GM18498 (cell line): ENCODE measurements around the gene C1QTNF6.
"Not testable (repeated sequence)": the region's sequence is repeated elsewhere in the genome, so short reads cannot be mapped to it uniquely, and the experiment has no call there.

Experiments
- ATAC-seq: cut with Tn5 transposase; IDR thresholded peaks from one replicate; pipeline ENCODE4 v1.9.1; 2021; ENCODE audit warnings: mild to moderate bottlenecking, moderate library complexity; ENCODE audit not compliant: unreplicated experiment

Gene C1QTNF6

DNA sequence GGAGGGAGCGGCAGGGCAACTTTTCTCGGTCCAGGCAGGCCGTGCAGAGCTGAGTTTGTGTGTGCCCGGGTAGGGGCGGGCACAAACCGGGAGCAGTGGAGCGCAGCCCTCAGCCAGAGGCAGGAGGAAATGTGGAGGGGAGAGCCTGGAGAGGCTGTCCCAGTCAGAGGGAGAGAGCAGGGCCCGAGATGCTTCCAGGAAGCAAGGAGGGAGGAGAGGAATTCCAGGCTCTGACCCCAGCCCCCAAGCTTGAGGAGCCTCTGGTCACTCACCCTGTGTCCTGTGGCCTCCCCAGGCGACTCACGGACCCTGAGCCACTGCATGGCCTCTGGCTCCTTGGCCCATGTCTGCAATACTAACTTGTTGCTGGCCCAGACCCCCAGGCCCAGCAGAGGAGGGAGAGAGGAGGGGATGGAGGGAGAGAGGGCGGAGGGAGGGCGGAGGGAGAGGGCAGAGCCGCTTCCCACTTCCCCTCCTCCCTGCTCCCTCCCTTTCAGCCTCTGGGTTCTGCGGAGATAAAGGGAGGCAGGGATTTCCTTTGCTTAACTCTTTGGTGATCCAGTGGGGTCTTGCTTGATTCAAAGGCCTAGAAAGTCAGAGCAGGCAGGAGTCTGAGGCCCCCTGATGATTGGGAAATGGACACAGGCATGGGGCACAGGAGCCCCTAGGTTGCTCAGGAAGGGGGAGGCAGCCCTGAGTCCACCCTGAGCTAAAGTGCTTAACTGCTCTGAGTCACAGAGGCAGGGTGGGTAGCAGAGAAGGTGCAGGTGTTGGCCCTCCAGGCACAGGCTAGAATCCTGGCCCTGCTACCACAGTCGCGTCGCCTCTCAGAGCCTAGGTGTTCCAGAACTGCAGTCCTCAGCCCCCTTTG lies at the start of gene C1QTNF6:
Gene C1QTNF6 (minus strand): TSS at position 357 of the 871 bp plus-strand sequence. CDS start 34 bp downstream, at position 323.
- no peak for ATAC-seq

GRCh38 chr22:37235897-37236607 lies 48.0 kb upstream of the C1QTNF6 start:
- ATAC-seq = no peak

DNA sequence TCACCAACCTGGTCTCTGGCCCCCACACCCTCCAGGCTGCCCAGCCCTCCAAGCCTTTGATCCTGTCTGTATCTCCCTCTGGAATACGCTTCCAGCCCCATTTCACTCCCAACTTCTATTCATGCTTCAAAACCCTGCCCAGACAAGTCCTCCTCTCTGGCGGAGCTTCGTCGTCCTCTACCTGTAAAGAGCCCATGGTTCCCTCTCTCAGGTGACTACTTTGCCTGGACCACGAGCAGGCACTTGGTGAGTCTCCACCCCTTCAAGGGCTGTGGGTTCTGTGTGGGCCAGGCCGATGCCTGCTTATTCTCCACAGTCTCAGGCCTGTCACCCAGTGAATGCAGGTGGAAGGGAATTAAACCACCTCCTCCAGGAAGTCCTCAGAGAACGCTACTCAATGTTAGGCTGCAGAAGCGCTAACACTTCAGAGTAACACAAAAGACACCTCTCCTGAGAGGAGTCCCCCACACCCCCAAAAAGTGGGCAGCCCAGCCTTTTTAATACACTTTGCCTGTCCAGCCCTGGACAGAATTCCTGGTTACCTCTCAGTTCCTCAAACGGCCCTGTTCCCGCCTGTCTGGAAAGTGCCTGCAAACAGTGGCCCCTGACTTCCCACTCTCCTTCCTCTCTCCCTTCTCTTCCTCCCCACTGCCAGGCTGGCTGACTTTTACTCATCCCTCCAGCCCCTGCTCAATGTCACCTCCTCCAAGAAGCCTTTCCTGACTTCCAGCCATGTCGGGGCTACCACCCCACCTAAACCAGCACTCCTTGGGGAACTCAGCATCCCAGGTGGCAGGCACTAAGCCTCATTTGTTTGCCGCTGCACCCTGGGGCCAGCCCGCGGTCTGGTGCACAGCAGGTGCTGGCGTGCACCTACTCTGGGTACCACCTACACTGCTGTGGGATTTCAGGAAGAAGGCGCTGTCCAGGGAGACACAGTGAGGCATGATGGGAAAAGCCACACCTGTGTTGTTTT lies 47.0 kb upstream of the C1QTNF6 start:
- ATAC-seq = no peak

DNA sequence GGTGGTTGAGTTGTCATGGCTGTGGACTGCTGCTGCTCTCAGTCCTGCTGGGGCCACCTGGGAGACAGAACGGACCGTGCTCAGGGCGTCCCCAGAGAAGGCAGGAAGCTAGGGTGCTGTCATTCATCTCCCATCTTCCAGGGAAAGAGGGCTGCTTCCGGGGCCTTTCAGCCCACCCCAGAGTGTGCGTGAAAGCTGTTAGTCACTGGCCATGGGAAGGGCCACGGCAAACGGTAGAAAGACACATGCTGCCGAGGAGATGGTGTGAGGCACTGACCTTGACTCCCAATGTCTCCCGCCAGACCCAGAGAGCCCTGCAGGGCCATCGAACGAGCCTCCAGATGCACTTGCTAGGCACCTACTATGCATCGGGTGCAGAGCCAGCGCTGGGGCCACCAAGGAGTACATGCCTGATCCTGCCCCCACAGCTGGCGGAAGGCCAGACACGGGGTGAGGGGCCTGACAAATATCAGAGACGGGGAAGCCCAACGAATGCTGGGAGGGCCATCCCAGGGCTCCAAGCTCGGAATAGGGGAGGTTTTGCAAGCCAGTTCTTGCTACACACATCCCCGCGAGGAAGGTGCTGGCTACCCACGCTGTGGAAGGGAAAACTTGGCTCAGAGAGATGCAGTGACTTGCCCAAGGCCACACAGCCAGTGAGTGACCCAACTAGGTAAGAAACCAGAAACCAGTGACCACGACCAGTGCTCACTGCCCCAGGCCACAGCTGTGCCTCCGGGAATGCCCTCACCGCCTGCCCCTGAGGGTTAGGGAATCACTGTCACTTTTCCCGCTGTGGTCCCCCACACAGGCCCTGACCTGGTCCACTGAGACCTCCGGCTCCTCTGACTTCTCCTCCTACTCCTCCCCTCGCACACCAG lies 45.9 kb upstream of the C1QTNF6 start:
- ATAC-seq = no peak

- ATAC-seq = not testable (repeated sequence)
These were observed 45.3 kb upstream of the C1QTNF6 start for GRCh38 chr22:37233371-37233750.

DNA sequence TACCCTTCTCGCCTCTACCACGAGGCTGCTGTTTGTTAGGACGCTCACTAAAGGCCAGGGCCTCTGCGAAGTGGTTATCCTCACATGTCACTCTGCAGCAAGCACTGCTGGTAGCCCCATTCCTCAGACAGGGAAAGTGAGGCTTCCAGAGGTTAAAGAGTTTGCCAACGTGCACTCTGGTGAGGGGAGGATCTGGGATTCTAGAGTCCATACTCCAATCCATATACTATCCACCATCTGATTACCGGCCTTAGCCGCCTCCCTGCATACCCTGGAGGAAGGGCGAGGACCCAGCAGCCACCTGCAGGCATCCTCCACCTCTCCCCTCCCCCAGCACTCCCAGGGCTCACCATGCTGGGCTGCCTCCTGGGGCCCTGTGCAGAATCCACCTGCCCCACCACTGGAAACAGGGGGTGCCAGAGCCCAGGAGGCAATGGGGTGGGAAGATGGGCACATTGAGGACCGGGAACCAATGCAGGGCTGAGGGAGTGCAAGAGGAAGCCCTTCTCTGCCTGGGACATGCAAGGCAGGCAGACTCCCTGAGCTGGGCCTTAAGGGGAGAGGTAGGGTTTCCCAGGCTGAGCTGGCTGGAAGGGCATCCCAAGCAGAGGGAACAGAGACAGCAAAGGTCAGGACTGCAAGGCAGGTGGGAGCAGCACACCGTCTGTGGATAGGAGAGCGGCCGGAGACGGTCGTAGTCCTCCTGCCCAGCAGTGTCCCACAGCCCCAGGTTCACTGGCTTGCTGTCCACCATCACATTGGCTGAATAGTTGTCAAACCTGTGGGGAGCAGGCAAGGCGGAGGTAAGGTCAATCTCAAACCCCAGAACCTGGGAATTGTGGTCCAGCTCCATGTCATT lies 44.3 kb upstream of the C1QTNF6 start:
- no peak for ATAC-seq

DNA sequence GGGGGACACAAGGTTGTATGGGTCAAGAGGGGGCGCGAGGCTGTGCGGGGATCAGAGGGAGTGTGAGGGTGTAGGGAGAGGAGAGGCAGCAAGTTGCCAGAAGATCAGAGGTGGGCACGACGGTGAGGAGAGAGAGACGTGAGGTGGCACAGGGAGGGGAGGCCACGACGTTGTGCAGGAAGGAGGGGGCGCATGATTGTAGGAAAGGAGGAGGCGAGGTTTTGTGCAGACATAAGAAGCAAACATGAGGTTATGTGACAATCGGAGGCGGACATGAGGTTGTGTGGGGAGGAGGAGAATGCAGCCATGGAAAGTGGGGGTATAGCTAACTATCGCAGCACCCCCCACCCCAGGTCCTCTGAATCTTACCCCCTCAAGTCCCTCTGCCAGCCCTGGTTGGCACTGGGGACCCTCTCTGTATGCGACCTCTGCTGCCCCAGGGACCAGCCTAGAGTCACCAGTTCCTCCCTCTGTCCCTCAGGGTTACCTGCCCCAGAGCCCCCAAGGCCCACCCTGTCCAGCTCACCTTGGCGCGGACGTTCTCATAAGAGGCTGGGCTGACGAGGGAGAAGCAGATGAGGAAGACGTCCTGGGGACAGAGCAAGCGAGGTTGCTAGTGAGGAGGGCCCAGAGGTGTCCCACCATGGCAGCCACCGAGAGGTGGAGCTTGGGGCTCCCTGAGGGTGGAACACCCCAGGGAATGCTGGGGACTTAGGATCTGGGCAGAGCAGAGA lies 43.5 kb upstream of the C1QTNF6 start:
- ATAC-seq = no peak

DNA sequence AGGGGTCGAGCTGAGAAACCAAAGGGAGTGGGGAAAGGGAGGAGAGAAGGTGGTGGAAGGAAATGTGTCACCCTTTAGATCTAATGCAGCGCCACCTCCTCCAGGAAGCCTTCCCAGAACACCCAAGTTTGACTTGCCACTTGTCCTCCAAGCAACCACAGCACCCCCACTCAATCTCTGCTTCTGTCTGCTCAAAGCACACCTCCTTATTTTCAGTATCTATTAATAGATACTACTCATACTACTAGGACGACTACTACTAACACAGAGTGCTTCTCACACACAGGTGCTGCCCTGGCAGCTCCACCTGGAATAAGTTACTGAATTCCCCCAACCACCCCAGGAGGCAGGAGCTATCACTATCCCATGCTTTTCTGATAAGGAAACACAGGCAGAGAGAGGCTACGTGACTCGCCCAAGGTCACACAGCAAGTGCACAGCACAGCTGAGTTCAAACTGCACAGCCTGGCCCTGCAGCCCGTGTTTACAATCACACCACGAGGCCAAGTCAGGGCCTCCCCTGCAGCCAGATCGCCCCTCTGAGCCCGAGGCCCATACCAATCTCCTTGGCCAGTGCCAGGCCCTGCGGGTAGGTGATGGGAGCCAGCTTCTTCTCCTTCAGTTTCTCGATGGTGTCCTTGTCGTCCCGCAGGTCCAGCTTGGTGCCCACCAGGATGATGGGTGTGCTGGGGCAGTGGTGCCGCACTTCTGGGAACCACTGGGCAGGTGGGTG lies 42.8 kb upstream of the C1QTNF6 start:
- ATAC-seq = peak; percentile 45

DNA sequence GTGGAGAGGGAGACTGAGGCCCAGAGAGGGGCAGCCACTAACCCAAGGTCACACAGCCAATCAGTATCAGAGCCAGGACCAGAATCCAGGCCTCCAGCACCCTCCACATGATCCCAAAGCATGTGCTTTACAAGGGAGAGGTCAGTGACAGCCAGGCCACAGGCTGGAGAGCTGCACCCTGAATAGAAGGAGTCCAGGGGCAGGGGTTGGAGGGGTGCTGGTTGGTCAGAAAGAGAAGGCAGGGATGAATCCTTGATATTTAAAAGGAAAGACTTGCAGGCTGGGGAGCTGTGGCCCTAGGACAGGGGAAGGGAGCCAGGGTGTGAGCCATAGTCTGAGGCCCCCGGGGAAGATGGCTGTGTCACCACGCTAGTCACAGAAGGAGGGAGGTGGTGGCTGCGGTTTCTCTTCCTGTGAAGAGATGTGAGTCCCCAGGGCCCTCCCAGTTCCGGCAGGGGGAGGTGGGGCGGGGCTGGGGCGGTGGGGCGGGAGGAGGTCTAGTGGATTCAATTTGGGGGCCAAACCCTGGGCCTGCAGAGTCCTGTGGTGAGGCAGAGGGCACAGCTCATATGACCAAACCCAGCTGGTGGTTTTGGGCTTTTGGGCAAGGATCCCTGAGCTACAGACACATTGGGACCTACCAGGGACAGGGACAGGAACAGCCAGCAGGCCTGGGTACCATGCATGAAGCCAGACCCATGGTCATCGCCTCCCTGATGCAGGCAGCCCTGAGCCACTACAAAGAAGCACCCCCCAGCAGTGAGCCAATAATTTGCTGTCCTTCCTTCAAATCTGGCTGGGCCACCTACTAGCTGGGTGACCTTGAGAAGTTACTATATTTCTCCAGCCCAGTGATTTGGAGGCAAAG lies 42.0 kb upstream of the C1QTNF6 start:
- peak; percentile 54 for ATAC-seq

DNA sequence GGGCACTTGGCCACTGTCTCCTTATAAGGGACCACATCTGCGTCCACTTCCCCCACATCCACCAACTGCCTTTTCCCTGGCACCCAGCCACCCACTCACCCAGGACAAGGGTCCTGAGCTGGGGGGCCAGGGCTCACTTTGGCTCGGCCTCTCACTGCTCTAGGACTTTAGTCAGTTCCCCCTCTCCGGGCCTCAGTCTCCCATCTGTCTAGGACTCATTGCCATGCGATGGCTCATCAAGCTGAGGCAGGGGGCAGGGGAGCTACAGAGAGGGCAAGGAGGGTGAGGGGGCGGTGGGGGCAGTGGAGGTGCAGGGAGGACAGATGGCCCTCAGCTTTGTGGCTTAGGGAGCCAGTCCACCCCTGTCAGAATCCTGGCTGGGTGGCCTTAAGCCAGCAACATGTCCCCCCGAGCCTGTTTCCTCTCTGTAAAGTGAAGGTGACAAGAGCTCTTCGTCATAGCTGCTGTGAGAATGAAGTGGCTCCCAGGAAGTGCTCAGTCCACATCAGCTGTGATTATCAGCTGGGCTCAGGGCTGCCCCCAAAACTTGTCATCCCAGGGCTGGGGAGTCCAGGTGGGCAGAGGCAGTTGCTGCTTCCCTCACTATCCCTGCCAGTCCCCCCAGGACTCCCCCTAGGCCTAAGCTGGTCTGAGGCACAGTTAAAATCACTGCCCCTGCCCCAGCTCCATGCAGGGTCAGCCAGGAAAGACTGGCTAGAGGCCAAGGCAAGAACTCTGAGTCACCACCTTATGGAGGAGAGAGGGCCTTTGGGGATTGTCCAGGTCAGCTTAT lies 41.2 kb upstream of the C1QTNF6 start:
- ATAC-seq = no peak

GRCh38 chr22:37228106-37229011 lies 40.3 kb upstream of the C1QTNF6 start:
- no peak for ATAC-seq

- ATAC-seq = no peak
These were observed 38.5 kb upstream of the C1QTNF6 start for GRCh38 chr22:37226514-37226913.

- no peak for ATAC-seq
These were observed 38.0 kb upstream of the C1QTNF6 start for GRCh38 chr22:37226087-37226486.

- no peak for ATAC-seq
These were observed 37.4 kb upstream of the C1QTNF6 start for GRCh38 chr22:37225481-37225880.
